IMR-90 (cell line): Measurements from ENCODE around the gene WDR62. TPM values are rescaled to one million over a fixed set of nuclear protein-coding genes. Genes with fewer than 3 reads are reported as not detected.

ENCODE experiments used
- ATAC-seq: fragments of 200-7000 bp; cut with Tn5 transposase; 2 replicates; pipeline ENCODE4 v1.9.1; 2020; ENCODE audit warnings: low read depth, mild to moderate bottlenecking, moderate library complexity
- BruUV-seq: library from RNA; stranded (reverse); fragments of 400-500 nt; replicated peaks from 2 replicates; lab custom pipeline; 2021; lab: Mats Ljungman, UMichigan
- CTCF ChIA-PET: fragments of 300-600 bp; formaldehyde crosslinking; extraction: SDS; loops from one replicate; lab custom pipeline; 2021; ENCODE audit warnings: antibody characterized with exemption; lab: Yijun Ruan, JAX
- POLR2A ChIA-PET: fragments of 300-600 bp; sonication (Branson Sonifier 250); formaldehyde crosslinking; loops from one replicate; lab custom pipeline; 2022; ENCODE audit warnings: antibody characterized with exemption; ENCODE audit not compliant: unreplicated experiment; lab: Charles Lee
- DNase-seq: peaks from one replicate; pipeline ENCODE4 v3.0.0; 2013
- H2AFZ ChIP-seq: replicated peaks from 2 replicates; pipeline ENCODE3; 2013; ENCODE audit warnings: low read length, mild to moderate bottlenecking; ENCODE audit not compliant: poor library complexity
- H2AK5ac ChIP-seq: 2 replicates; pipeline ENCODE4 v1.6.1; 2013; ENCODE audit warnings: low read depth, low read length, inconsistent platforms
- H2AK9ac ChIP-seq: replicated peaks from 2 replicates; pipeline ENCODE3; 2013; ENCODE audit warnings: mild to moderate bottlenecking, low read depth, low read length, moderate library complexity; ENCODE audit not compliant: poor library complexity
- H2BK120ac ChIP-seq: 2 replicates; pipeline ENCODE4 v1.6.1; 2013; ENCODE audit warnings: low read depth, low read length, inconsistent platforms
- H2BK15ac ChIP-seq: 3 replicates; pipeline ENCODE4 v1.6.1; 2013; ENCODE audit warnings: low read depth, low read length, inconsistent platforms
- H2BK20ac ChIP-seq: 2 replicates; pipeline ENCODE4 v1.6.1; 2013; ENCODE audit warnings: low read depth, mild to moderate bottlenecking, inconsistent platforms, low read length, moderate library complexity
- H2BK5ac ChIP-seq: 2 replicates; pipeline ENCODE4 v1.6.1; 2013; ENCODE audit warnings: mild to moderate bottlenecking, low read depth, low read length, inconsistent platforms; ENCODE audit not compliant: poor library complexity, severe bottlenecking
- H3K14ac ChIP-seq: replicated peaks from 2 replicates; pipeline ENCODE4 v1.6.1; 2013; ENCODE audit warnings: low read depth, low read length, inconsistent platforms
- H3K18ac ChIP-seq: 2 replicates; pipeline ENCODE4 v1.6.1; 2013; ENCODE audit warnings: low read depth, low read length, control low read depth
- H3K23ac ChIP-seq: 2 replicates; pipeline ENCODE4 v1.6.1; 2013; ENCODE audit warnings: low read depth, low read length, inconsistent platforms
- H3K27ac ChIP-seq: 2 replicates; pipeline ENCODE4 v1.5.1; 2013; ENCODE audit warnings: mild to moderate bottlenecking, control low read depth, low read length; ENCODE audit not compliant: insufficient read depth
- H3K27me3 ChIP-seq: 2 replicates; pipeline ENCODE4 v1.6.1; 2013; ENCODE audit warnings: low read length; ENCODE audit not compliant: control insufficient read depth, insufficient read depth
- H3K36me3 ChIP-seq: 2 replicates; pipeline ENCODE4 v1.6.1; 2013; ENCODE audit warnings: low read length, mixed read lengths; ENCODE audit not compliant: control insufficient read depth, insufficient read depth
- H3K4ac ChIP-seq: 2 replicates; pipeline ENCODE4 v1.6.1; 2013; ENCODE audit warnings: low read depth, low read length, inconsistent platforms
- H3K4me1 ChIP-seq: 2 replicates; pipeline ENCODE4 v1.6.1; 2013; ENCODE audit warnings: low read length, mixed read lengths; ENCODE audit not compliant: control insufficient read depth, insufficient read depth
- H3K4me2 ChIP-seq: 2 replicates; pipeline ENCODE4 v1.6.1; 2013; ENCODE audit warnings: low read depth, mild to moderate bottlenecking, control low read depth, low read length, moderate library complexity
- H3K4me3 ChIP-seq: 2 replicates; pipeline ENCODE4 v1.5.1; 2013; ENCODE audit warnings: low read depth, mild to moderate bottlenecking, control low read depth, low read length, moderate library complexity; ENCODE audit not compliant: insufficient read depth
- H3K56ac ChIP-seq: 2 replicates; pipeline ENCODE4 v1.6.1; 2013; ENCODE audit warnings: low read length, inconsistent platforms; ENCODE audit not compliant: insufficient read depth; ENCODE audit errors: extremely low read depth
- H3K79me1 ChIP-seq, 2 experiments: 2 replicates each; pipeline ENCODE4 v1.6.1; 2013; ENCODE audit warnings: low read length in 2 of 2, inconsistent platforms in 1 of 2, low read depth in 1 of 2
- H3K9ac ChIP-seq: 2 replicates; pipeline ENCODE4 v1.6.1; 2013; ENCODE audit warnings: low read depth, low read length, control low read depth
- H3K9me1 ChIP-seq: 2 replicates; pipeline ENCODE4 v1.6.1; 2013; ENCODE audit warnings: low read length, inconsistent platforms; ENCODE audit not compliant: insufficient read depth
- H3K9me3 ChIP-seq: 2 replicates; pipeline ENCODE4 v1.6.1; 2013; ENCODE audit warnings: low read length; ENCODE audit not compliant: control insufficient read depth, insufficient read depth
- H4K20me1 ChIP-seq: 2 replicates; pipeline ENCODE4 v1.6.1; 2013; ENCODE audit warnings: low read length, inconsistent platforms; ENCODE audit not compliant: insufficient read depth
- H4K5ac ChIP-seq: 2 replicates; pipeline ENCODE4 v1.6.1; 2013; ENCODE audit warnings: mild to moderate bottlenecking, low read depth, low read length, control low read depth
- H4K8ac ChIP-seq, 2 experiments: 2 replicates each; pipeline ENCODE4 v1.6.1; 2013; ENCODE audit warnings: low read depth in 2 of 2, low read length in 2 of 2, control low read depth in 1 of 2, inconsistent platforms in 1 of 2
- H4K91ac ChIP-seq: 2 replicates; pipeline ENCODE4 v1.6.1; 2013; ENCODE audit warnings: low read depth, low read length, inconsistent platforms; ENCODE audit not compliant: insufficient read depth
- BHLHE40 ChIP-seq: fragments of 150-350 bp; IDR thresholded peaks from 2 replicates; pipeline ENCODE4 v1.6.1; 2016; ENCODE audit warnings: mild to moderate bottlenecking, low read depth, low read length
- CTCF ChIP-seq: conservative IDR thresholded peaks from 2 replicates; pipeline ENCODE4 v1.5.1; 2012; ENCODE audit warnings: mild to moderate bottlenecking, low read depth, low read length, improper control_type of control experiment
- ELK1 ChIP-seq: fragments of 150-350 bp; IDR thresholded peaks from 2 replicates; pipeline ENCODE4 v1.6.1; 2016; ENCODE audit warnings: low read depth, mild to moderate bottlenecking, low read length, moderate library complexity, borderline replicate concordance
- MAZ ChIP-seq: IDR thresholded peaks from 2 replicates; pipeline ENCODE4 v1.6.1; 2012; ENCODE audit warnings: low read depth, mild to moderate bottlenecking, low read length, improper control_type of control experiment, moderate library complexity, borderline replicate concordance
- MXI1 ChIP-seq: IDR thresholded peaks from 2 replicates; pipeline ENCODE4 v1.6.1; 2012; ENCODE audit warnings: low read depth, mild to moderate bottlenecking, low read length, moderate library complexity, borderline replicate concordance
- SMC3 ChIP-seq: fragments of 150-350 bp; IDR thresholded peaks from 2 replicates; pipeline ENCODE4 v1.6.1; 2016; ENCODE audit warnings: low read depth, mild to moderate bottlenecking, antibody characterized with exemption, low read length, moderate library complexity
- WGBS, 2 experiments: methylation state at CpG; one replicate each; pipeline versions ENCODE4 v1.1.5 to v1.1.7; 2013; ENCODE audit warnings: missing lambda C conversion rate in 2 of 2; ENCODE audit not compliant: insufficient read length in 1 of 2; ENCODE audit errors: extremely low coverage in 2 of 2; 5-methylcytosine and 5-hydroxymethylcytosine counted together
- dilution Hi-C: fragments of 300-500 bp; cut with HindIII; formaldehyde crosslinking; loops from one replicate; pipeline ENCODE4 v1.14.3; 2018; ENCODE audit warnings: low sequenced_read_pairs; ENCODE audit not compliant: unreplicated experiment
- in situ Hi-C: fragments of 300-500 bp; cut with MboI; formaldehyde crosslinking; loops from 3 replicates; pipeline ENCODE4 v1.14.3; 2019; ENCODE audit warnings: low sequenced_read_pairs, inconsistent platforms, mixed read lengths
- intact Hi-C: fragments of 100-400 bp; cut with micrococcal nuclease; formaldehyde crosslinking; loops from 2 replicates; pipeline ENCODE4 v1.10.0; 2022
- polyA plus RNA-seq, 3 experiments: library from polyadenylated mRNA; depleted of rRNA; stranded (reverse); fragments of >200 nt; gene quantifications; 2 replicates each; pipeline ENCODE4 v1.2.3, GENCODE V29; 2012; ENCODE audit warnings: low replicate concordance in 1 of 3
- total RNA-seq: library from RNA; depleted of rRNA; stranded (reverse); fragments of >200 nt; gene quantifications from 2 replicates; pipeline ENCODE4 v1.2.3, GENCODE V29; 2012

The WDR62 gene
- total and polyA plus RNA-seq, 2 of the 4 experiments (the other 2 are of a cell fraction): 4.5 to 7.0 TPM

- TF ChIP-seq MAZ: no peak
Observed at GRCh38 chr19:36120092-36120983, 65.6 kb downstream of the WDR62 start (continued).

- 0 out of 2 replicates have a peak, but pooled peaks cover 5% of the 10 kb centered on the region for H3K9me1 ChIP-seq
- intact Hi-C loops (no loop called here), in situ Hi-C loops (no loop called here), dilution Hi-C loops (no loop called here)
- no peaks in the 10 kb centered on the region for H3K27me3 ChIP-seq
- H4K5ac ChIP-seq: no peak overlapping the region
- H3K18ac ChIP-seq: no peak overlapping the region
- H3K36me3 ChIP-seq: peaks cover 42% of the 10 kb centered on the region
- no TSS peak for BruUV-seq
- no peak overlapping the region for H3K23ac ChIP-seq
- peaks cover 9 to 43% of the 10 kb centered on the region in 2 experiments for H3K79me1 ChIP-seq
- no peak overlapping the region for H3K14ac ChIP-seq
- H3K4me1 ChIP-seq: peaks cover 4% of the 10 kb centered on the region
- no peak overlapping the region for H2AFZ ChIP-seq
- no peak overlapping the region for H3K27ac ChIP-seq
- WGBS, 2 experiments: 100% methylated on average over 3 of the region's 18 CpGs; no CpG with 5 or more reads in 1 of the 2 experiments
- TF ChIP-seq SMC3: no peak
- no peak for TF ChIP-seq ELK1
- TF ChIP-seq CTCF: no peak
- TF ChIP-seq MXI1: no peak
- TF ChIP-seq BHLHE40: no peak
- POLR2A ChIA-PET: no interaction called here
- DNase-seq: no peak
- no peak overlapping the region for H2BK120ac ChIP-seq
- H3K4me2 ChIP-seq: no peak overlapping the region
- H4K91ac ChIP-seq: no peak overlapping the region
- H2BK15ac ChIP-seq: no peak overlapping the region
- H2AK9ac ChIP-seq: no peak overlapping the region
- CTCF ChIA-PET: no interaction called here
- no peak overlapping the region for H2BK5ac ChIP-seq
- no peak overlapping the region for H2AK5ac ChIP-seq
- no peak overlapping the region for H3K56ac ChIP-seq
- no peak overlapping the region for H3K4ac ChIP-seq
- H4K20me1 ChIP-seq: peaks cover 12% of the 10 kb centered on the region
- no peak for ATAC-seq
- no peaks in the 10 kb centered on the region for H3K9me3 ChIP-seq
- H4K8ac ChIP-seq: no peak overlapping the region
- H3K9ac ChIP-seq: no peak overlapping the region
- H2BK20ac ChIP-seq: no peak overlapping the region
- H3K4me3 ChIP-seq: no peak overlapping the region
Observed at GRCh38 chr19:36120984-36121358, 66.3 kb downstream of the WDR62 start.
